PFSK-1 (cell line): ENCODE results near the gene TEX2.

Source experiments
- POLR2AphosphoS5 ChIP-seq: IDR thresholded peaks from 2 replicates; pipeline ENCODE4 v1.6.1; 2012; ENCODE audit warnings: low read depth, mild to moderate bottlenecking, control low read depth, low read length, moderate library complexity
- SIN3A ChIP-seq: IDR thresholded peaks from 2 replicates; pipeline ENCODE4 v1.6.1; 2012; ENCODE audit warnings: mild to moderate bottlenecking, low read length, moderate library complexity, borderline replicate concordance; ENCODE audit not compliant: insufficient read depth
- TF ChIP-seq, protein P1 (sequence below), 2 experiments: IDR thresholded peaks; 2 replicates each; pipeline versions ENCODE4 v1.6.1 to v1.8.0; 2011 to 2012; ENCODE audit warnings: low read depth in 2 of 2, low read length in 2 of 2, control low read depth in 1 of 2, inconsistent platforms in 1 of 2, mild to moderate bottlenecking in 1 of 2, moderate library complexity in 1 of 2; ENCODE audit not compliant: insufficient read depth in 1 of 2

DNA sequence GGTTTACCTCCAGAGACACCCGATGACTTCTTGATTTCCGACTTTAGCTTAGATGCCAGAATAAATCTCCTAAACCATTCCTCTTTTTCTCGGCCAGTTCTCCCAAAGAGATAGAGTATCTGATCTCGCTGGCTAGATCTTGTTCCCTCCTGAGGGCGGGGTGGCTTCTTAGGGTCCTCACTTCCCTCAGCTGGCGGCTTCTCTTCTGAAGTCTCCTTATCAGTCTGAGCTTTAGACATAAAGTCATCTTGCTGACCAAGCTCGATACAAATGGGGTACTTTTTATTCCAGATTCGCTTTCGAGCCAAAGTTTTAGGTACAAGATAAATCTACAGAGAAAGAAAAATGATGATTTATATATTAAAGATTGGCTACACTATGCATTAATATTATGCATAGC lies 69.5 kb downstream of the TEX2 start:
- TF ChIP-seq, protein P1, sequence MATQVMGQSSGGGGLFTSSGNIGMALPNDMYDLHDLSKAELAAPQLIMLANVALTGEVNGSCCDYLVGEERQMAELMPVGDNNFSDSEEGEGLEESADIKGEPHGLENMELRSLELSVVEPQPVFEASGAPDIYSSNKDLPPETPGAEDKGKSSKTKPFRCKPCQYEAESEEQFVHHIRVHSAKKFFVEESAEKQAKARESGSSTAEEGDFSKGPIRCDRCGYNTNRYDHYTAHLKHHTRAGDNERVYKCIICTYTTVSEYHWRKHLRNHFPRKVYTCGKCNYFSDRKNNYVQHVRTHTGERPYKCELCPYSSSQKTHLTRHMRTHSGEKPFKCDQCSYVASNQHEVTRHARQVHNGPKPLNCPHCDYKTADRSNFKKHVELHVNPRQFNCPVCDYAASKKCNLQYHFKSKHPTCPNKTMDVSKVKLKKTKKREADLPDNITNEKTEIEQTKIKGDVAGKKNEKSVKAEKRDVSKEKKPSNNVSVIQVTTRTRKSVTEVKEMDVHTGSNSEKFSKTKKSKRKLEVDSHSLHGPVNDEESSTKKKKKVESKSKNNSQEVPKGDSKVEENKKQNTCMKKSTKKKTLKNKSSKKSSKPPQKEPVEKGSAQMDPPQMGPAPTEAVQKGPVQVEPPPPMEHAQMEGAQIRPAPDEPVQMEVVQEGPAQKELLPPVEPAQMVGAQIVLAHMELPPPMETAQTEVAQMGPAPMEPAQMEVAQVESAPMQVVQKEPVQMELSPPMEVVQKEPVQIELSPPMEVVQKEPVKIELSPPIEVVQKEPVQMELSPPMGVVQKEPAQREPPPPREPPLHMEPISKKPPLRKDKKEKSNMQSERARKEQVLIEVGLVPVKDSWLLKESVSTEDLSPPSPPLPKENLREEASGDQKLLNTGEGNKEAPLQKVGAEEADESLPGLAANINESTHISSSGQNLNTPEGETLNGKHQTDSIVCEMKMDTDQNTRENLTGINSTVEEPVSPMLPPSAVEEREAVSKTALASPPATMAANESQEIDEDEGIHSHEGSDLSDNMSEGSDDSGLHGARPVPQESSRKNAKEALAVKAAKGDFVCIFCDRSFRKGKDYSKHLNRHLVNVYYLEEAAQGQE (IDR thresholded peaks at IDR 0.05; ENCODE audit: insufficient read depth in 1 of 2, low read depth in 2 of 2, low read length in 2 of 2): no peak
- TF ChIP-seq SIN3A (no peak), POLR2AphosphoS5 (no peak)
